ENCODE measurements around the gene PRRC1.

The PRRC1 gene

GRCh38 chr5:127514816-127515215 lies 2.6 kb upstream of the PRRC1 start:
- H3K9me3 ChIP-seq (ENCODE audit: severe bottlenecking), result no peaks in the 10 kb centered on the region
- H3K27me3 ChIP-seq (ENCODE audit: insufficient read depth, low read depth, severe bottlenecking), result no peaks in the 10 kb centered on the region
- no peak overlapping the region for H3K27ac ChIP-seq
- peaks cover under 1% of the 10 kb centered on the region for H3K36me3 ChIP-seq
- no peak for DNase-seq
- H3K4me3 ChIP-seq (ENCODE audit: low read depth, low read length), result no peak overlapping the region
- TF ChIP-seq, protein P1, sequence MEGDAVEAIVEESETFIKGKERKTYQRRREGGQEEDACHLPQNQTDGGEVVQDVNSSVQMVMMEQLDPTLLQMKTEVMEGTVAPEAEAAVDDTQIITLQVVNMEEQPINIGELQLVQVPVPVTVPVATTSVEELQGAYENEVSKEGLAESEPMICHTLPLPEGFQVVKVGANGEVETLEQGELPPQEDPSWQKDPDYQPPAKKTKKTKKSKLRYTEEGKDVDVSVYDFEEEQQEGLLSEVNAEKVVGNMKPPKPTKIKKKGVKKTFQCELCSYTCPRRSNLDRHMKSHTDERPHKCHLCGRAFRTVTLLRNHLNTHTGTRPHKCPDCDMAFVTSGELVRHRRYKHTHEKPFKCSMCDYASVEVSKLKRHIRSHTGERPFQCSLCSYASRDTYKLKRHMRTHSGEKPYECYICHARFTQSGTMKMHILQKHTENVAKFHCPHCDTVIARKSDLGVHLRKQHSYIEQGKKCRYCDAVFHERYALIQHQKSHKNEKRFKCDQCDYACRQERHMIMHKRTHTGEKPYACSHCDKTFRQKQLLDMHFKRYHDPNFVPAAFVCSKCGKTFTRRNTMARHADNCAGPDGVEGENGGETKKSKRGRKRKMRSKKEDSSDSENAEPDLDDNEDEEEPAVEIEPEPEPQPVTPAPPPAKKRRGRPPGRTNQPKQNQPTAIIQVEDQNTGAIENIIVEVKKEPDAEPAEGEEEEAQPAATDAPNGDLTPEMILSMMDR (IDR thresholded peaks at IDR 0.05; ENCODE audit: low read depth, low read length), result no peak

GRCh38 chr5:127515693-127516440 lies 1.6 kb upstream of the PRRC1 start:
- H3K27me3 ChIP-seq (ENCODE audit: insufficient read depth, low read depth, severe bottlenecking), result no peaks in the 10 kb centered on the region
- no peak overlapping the region for H3K27ac ChIP-seq
- no peaks in the 10 kb centered on the region for H3K9me3 ChIP-seq (ENCODE audit: severe bottlenecking)
- DNase-seq, result no peak
- peaks cover 9% of the 10 kb centered on the region for H3K36me3 ChIP-seq
- TF ChIP-seq, protein P1 (IDR thresholded peaks at IDR 0.05; ENCODE audit: low read depth, low read length), result no peak
- H3K4me3 ChIP-seq (ENCODE audit: low read depth, low read length), result no peak overlapping the region

- H3K36me3 ChIP-seq, result peaks cover 19% of the 10 kb centered on the region
- no peaks in the 10 kb centered on the region for H3K27me3 ChIP-seq (ENCODE audit: insufficient read depth, low read depth, severe bottlenecking)
- peak; percentile 53 for DNase-seq
- H3K4me3 ChIP-seq (ENCODE audit: low read depth, low read length), result peak overlapping the region; percentile 61
- peaks cover 2% of the 10 kb centered on the region for H3K9me3 ChIP-seq (ENCODE audit: severe bottlenecking)
- no peak overlapping the region for H3K27ac ChIP-seq
- TF ChIP-seq, protein P1 (IDR thresholded peaks at IDR 0.05; ENCODE audit: low read depth, low read length), result no peak
These were observed 345 bp upstream of the PRRC1 start for GRCh38 chr5:127517110-127517479.

- TF ChIP-seq, protein P1 (IDR thresholded peaks at IDR 0.05; ENCODE audit: low read depth, low read length), result no peak
- H3K4me3 ChIP-seq (ENCODE audit: low read depth, low read length), result peak overlapping the region; percentile 75
- peaks cover 27% of the 10 kb centered on the region for H3K36me3 ChIP-seq
- H3K27ac ChIP-seq, result peak overlapping the region; percentile 82
- DNase-seq, result no peak
- no peaks in the 10 kb centered on the region for H3K27me3 ChIP-seq (ENCODE audit: insufficient read depth, low read depth, severe bottlenecking)
- peaks cover 2% of the 10 kb centered on the region for H3K9me3 ChIP-seq (ENCODE audit: severe bottlenecking)
These were observed 830 bp downstream of the PRRC1 start for GRCh38 chr5:127518319-127518621.

DNA sequence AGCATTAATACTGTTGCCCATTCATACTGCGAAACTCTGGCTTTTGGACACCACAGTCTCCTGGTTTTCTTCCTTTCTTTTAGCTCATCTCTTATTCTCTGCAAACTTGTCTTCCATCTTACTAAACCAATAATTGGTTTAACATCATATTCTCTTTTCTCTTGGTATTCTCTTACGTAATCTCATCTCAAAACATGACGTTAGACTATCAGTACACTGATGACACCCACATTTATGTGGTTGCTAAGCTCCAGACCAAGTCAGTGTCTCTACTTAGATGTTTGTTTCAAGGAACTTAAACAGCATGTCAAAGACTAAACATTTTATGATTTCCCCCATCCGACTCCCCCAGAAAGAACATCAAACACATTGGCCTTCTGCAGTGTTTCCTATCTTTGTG lies 2.1 kb downstream of the PRRC1 start:
- H3K27me3 ChIP-seq (ENCODE audit: insufficient read depth, low read depth, severe bottlenecking), result no peaks in the 10 kb centered on the region
- TF ChIP-seq, protein P1 (IDR thresholded peaks at IDR 0.05; ENCODE audit: low read depth, low read length), result no peak
- H3K36me3 ChIP-seq, result peaks cover 38% of the 10 kb centered on the region
- no peak overlapping the region for H3K27ac ChIP-seq
- H3K4me3 ChIP-seq (ENCODE audit: low read depth, low read length), result no peak overlapping the region
- peaks cover 2% of the 10 kb centered on the region for H3K9me3 ChIP-seq (ENCODE audit: severe bottlenecking)
- no peak for DNase-seq

Measured in WERI-Rb-1 (cell line).